ENCODE results near the gene SF3B2.

The SF3B2 gene

DNA sequence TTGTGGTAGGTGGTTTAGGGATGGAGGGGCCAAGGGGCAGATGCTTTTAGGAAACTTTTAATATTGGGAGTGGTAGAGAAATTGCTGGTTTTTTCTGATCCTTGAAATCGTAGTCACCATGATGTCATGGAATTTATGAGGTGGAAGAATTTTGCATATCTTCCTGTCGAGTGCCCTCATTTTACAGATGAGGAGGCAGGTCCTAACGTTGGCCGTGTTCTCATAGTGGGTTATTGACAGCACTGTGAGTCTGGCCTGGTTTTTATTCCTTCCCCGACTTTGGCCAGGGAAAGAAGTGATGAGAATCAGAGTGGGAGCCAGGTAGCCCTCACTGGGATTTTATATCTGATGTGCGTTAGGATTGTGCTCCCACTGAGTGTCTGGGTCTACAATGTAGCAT, 9.1 kb downstream of the SF3B2 start:
- H3K4me3 ChIP-seq (ENCODE audit: low read depth, low read length): no peak overlapping the region
- no peak for DNase-seq (ENCODE audit: low read depth)
- no peak for TF ChIP-seq MYC (IDR thresholded peaks at IDR 0.05; ENCODE audit: low read depth, low read length)
- no peak for TF ChIP-seq CTCF (IDR thresholded peaks at IDR 0.05; ENCODE audit: low read depth, low read length)
- no peak for TF ChIP-seq POLR2A (IDR thresholded peaks at IDR 0.05; ENCODE audit: extremely low read depth, insufficient read length)
- TF ChIP-seq MAX (IDR thresholded peaks at IDR 0.05; ENCODE audit: low read depth, low read length): no peak

- TF ChIP-seq CTCF (IDR thresholded peaks at IDR 0.05; ENCODE audit: low read depth, low read length) (no peak), MAX (IDR thresholded peaks at IDR 0.05; ENCODE audit: low read depth, low read length) (no peak), MYC (IDR thresholded peaks at IDR 0.05; ENCODE audit: low read depth, low read length) (no peak), POLR2A (IDR thresholded peaks at IDR 0.05; ENCODE audit: extremely low read depth, insufficient read length) (no peak)
- no peak overlapping the region for H3K4me3 ChIP-seq (ENCODE audit: low read depth, low read length)
- DNase-seq (ENCODE audit: low read depth): no peak
Observed at GRCh38 chr11:66062408-66062807, 10.2 kb downstream of the SF3B2 start.

DNA sequence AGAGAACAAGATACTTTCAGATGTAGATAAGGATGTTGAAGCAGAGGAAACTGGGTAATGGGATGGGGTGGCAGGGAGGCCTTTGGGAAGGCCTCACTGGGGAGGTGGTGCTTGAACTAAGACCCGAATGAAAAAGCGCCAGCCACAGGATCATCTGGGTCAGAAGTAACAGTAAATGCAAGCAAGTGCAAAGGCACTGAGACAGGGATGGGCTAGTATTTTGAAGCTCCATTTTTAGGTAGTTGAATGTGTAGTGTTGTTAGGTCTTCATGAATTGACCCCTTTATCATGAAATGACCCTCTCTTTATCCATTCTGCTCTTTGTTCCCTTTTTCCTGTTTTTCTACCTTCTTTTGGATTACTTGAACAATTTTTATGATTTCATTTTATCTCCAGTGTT, 11.7 kb downstream of the SF3B2 start:
- TF ChIP-seq MAX (IDR thresholded peaks at IDR 0.05; ENCODE audit: low read depth, low read length) (no peak), CTCF (IDR thresholded peaks at IDR 0.05; ENCODE audit: low read depth, low read length) (no peak), POLR2A (IDR thresholded peaks at IDR 0.05; ENCODE audit: extremely low read depth, insufficient read length) (no peak), MYC (IDR thresholded peaks at IDR 0.05; ENCODE audit: low read depth, low read length) (no peak)
- DNase-seq (ENCODE audit: low read depth): no peak
- no peak overlapping the region for H3K4me3 ChIP-seq (ENCODE audit: low read depth, low read length)

- TF ChIP-seq MAX (IDR thresholded peaks at IDR 0.05; ENCODE audit: low read depth, low read length): no peak
- H3K4me3 ChIP-seq (ENCODE audit: low read depth, low read length): no peak overlapping the region
Observed at GRCh38 chr11:66064571-66064970, 12.4 kb downstream of the SF3B2 start.

GRCh38 chr11:66066751-66067150, 14.6 kb downstream of the SF3B2 start:
- TF ChIP-seq POLR2A (IDR thresholded peaks at IDR 0.05; ENCODE audit: extremely low read depth, insufficient read length) (no peak), CTCF (IDR thresholded peaks at IDR 0.05; ENCODE audit: low read depth, low read length) (no peak), MYC (IDR thresholded peaks at IDR 0.05; ENCODE audit: low read depth, low read length) (no peak), MAX (IDR thresholded peaks at IDR 0.05; ENCODE audit: low read depth, low read length) (no peak)
- no peak for DNase-seq (ENCODE audit: low read depth)
- no peak overlapping the region for H3K4me3 ChIP-seq (ENCODE audit: low read depth, low read length)

More at GRCh38 chr11:66064571-66064970, 12.4 kb downstream of the SF3B2 start:
- DNase-seq (ENCODE audit: low read depth): no peak

GRCh38 chr11:66067640-66068039, 15.5 kb downstream of the SF3B2 start:
- no peak overlapping the region for H3K4me3 ChIP-seq (ENCODE audit: low read depth, low read length)
- no peak for TF ChIP-seq MYC (IDR thresholded peaks at IDR 0.05; ENCODE audit: low read depth, low read length)
- TF ChIP-seq POLR2A (IDR thresholded peaks at IDR 0.05; ENCODE audit: extremely low read depth, insufficient read length): no peak
- no peak for TF ChIP-seq CTCF (IDR thresholded peaks at IDR 0.05; ENCODE audit: low read depth, low read length)
- TF ChIP-seq MAX (IDR thresholded peaks at IDR 0.05; ENCODE audit: low read depth, low read length): no peak
- DNase-seq (ENCODE audit: low read depth): no peak

All from NB4 (cell line).